Karpas-422 (cell line): ENCODE measurements around the gene ADAP2. TPM values are rescaled to one million over a fixed set of nuclear protein-coding genes. Genes with fewer than 3 reads are reported as not detected.
"Not testable (repeated sequence)": the region's sequence is repeated elsewhere in the genome, so short reads cannot be mapped to it uniquely, and the experiment has no call there.

Experiments
- DNase-seq: peaks from one replicate; pipeline ENCODE4 v3.0.0-alpha.2; 2015
- H2AFZ ChIP-seq: fragments of 200-600 bp; sonication (generic); 2 replicates; pipeline ENCODE4 v1.6.1; 2014; ENCODE audit warnings: antibody characterized with exemption, low read length, mixed read lengths
- H3K27ac ChIP-seq: fragments of 200-600 bp; sonication (generic); 2 replicates; pipeline ENCODE4 v1.5.1; 2014; ENCODE audit warnings: mild to moderate bottlenecking, low read length, moderate library complexity
- H3K27me3 ChIP-seq: fragments of 200-600 bp; sonication (generic); 2 replicates; pipeline ENCODE4 v1.6.1; 2014; ENCODE audit warnings: low read length, mixed read lengths
- H3K36me3 ChIP-seq: fragments of 200-600 bp; sonication (generic); 2 replicates; pipeline ENCODE4 v1.6.1; 2014; ENCODE audit warnings: low read length, mixed read lengths; ENCODE audit not compliant: insufficient read depth
- H3K4me1 ChIP-seq: fragments of 200-600 bp; sonication (generic); 2 replicates; pipeline ENCODE4 v1.6.1; 2014; ENCODE audit warnings: mild to moderate bottlenecking, low read length, mixed read lengths
- H3K4me2 ChIP-seq: fragments of 200-600 bp; sonication (generic); 2 replicates; pipeline ENCODE4 v1.6.1; 2014; ENCODE audit warnings: low read length, low read depth, mild to moderate bottlenecking; ENCODE audit not compliant: poor library complexity, severe bottlenecking
- H3K4me3 ChIP-seq: fragments of 200-600 bp; sonication (generic); 2 replicates; pipeline ENCODE4 v1.5.1; 2014; ENCODE audit warnings: mild to moderate bottlenecking, antibody characterized with exemption, low read length, mixed read lengths
- H3K79me2 ChIP-seq: fragments of 200-600 bp; sonication (generic); 2 replicates; pipeline ENCODE4 v1.6.1; 2014; ENCODE audit warnings: mild to moderate bottlenecking, low read length, mixed read lengths
- H3K9ac ChIP-seq: fragments of 200-600 bp; sonication (generic); 2 replicates; pipeline ENCODE4 v1.6.0; 2014; ENCODE audit warnings: low read length
- H3K9me2 ChIP-seq: fragments of 200-600 bp; sonication (generic), shearing (Covaris generic); replicated peaks from 2 replicates; pipeline ENCODE4 v1.6.0; 2014; ENCODE audit warnings: mild to moderate bottlenecking, low read length, moderate library complexity; ENCODE audit not compliant: insufficient read depth
- H3K9me3 ChIP-seq: fragments of 300-700, 200-600 bp; sonication (generic); 2 replicates; pipeline ENCODE4 v1.6.1; 2014; ENCODE audit warnings: low read length, mixed read lengths
- H4K20me1 ChIP-seq: fragments of 200-600 bp; sonication (generic); 2 replicates; pipeline ENCODE4 v1.6.1; 2014; ENCODE audit warnings: mild to moderate bottlenecking, antibody characterized with exemption, low read length, low read depth; ENCODE audit not compliant: insufficient read depth
- total RNA-seq: library from RNA; depleted of rRNA; stranded (reverse); fragments of >200 nt; shearing (Covaris generic); gene quantifications from 2 replicates; pipeline ENCODE4 v1.2.3, GENCODE V29; 2014; ENCODE audit warnings: low replicate concordance

The ADAP2 gene
- total RNA-seq, 1 experiment from 2014 or later, result 5.0 TPM

DNA sequence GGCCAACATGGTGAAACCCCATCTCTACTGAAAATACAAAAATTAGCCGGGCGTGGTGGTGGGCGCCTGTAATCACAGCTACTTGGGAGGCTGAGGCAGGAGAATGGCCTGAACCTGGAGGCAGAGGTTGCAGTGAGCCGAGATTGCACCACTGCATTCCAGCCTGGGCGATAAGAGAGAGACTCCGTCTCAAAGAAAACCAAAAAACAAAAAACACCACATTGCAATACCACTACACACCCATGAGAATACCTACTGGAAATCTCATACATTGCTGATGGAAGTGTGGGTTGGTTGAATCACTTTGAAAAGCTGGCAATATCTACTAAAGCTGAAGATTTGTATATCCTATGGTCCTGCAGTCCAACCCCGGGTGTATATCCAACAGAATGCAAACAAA, 11.6 kb upstream of the ADAP2 start:
- H3K36me3 ChIP-seq, H4K20me1 ChIP-seq, H3K9ac ChIP-seq, H3K27me3 ChIP-seq, H2AFZ ChIP-seq, H3K4me2 ChIP-seq, H3K9me3 ChIP-seq, H3K27ac ChIP-seq, DNase-seq, H3K9me2 ChIP-seq, H3K4me3 ChIP-seq: not testable (repeated sequence)
- peaks cover 14% of the 10 kb centered on the region for H3K4me1 ChIP-seq
- peaks cover 15% of the 10 kb centered on the region for H3K79me2 ChIP-seq

DNA sequence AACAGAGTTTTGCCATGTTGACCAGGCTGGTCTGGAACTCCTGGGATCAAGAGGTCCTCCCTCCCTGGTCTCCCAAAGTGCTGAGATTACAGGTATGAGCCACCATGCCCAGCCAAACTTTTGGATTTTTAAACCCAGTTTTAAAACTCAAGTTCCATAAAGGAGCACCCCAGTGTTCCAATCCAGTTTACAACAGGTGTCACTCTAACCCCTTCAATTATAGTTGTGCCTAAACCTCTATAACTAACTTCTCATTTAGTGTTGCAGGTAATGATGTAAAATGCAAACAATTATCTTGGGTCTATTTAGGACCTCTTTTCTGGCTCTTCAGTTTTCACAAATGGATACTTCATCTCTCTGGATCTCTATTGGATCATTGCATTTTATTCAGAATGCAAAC, 7.8 kb upstream of the ADAP2 start:
- Histone ChIP-seq H3K9me2 (no peaks in the 10 kb centered on the region), H3K36me3 (no peaks in the 10 kb centered on the region), H3K4me2 (no peak overlapping the region), H3K27me3 (no peaks in the 10 kb centered on the region), H2AFZ (no peak overlapping the region), H3K9ac (no peak overlapping the region), H3K9me3 (no peaks in the 10 kb centered on the region), H4K20me1 (no peaks in the 10 kb centered on the region), H3K27ac (no peak overlapping the region), H3K4me1 (no peaks in the 10 kb centered on the region), H3K79me2 (no peaks in the 10 kb centered on the region), H3K4me3 (no peak overlapping the region)
- DNase-seq, result no peak

DNA sequence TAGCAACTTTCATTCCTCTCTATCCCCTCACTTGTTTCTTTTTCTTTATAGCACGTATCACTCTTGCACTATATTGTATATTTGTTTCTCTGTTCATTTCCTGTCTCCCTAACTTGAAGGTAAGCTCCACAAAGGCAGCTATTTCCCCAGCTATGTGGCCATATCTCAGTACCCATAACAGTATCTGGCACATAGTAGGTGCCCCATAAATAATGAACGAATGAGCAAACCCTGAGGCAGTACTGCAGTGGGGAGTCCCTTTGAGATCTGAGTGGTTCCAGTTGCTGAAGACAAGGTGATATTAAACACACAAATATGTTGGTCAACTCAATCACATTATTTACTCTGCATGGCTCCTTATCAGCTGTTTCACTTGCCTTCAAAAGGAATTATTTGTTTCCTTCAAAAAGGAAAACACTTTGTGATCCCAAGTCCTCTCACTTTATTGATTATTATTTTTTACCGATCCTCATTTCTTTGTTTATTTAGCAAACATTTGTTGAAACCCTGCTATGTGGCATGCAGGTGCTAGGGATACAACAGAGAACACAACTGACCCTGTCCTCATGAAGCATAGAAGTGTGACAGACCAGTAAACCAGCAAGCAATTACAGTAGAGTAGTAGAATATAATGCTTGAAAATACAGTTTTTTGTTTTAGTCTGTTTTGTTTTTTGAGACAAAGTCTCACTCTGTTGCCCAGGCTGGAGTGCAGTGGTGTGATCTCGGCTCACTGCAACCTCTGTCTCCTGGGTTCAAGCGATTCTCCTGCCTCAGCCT, 5.7 kb upstream of the ADAP2 start:
- no peak overlapping the region for H3K4me2 ChIP-seq
- H2AFZ ChIP-seq, result no peak overlapping the region
- H3K9me3 ChIP-seq, result no peaks in the 10 kb centered on the region
- no peak overlapping the region for H3K27ac ChIP-seq
- no peaks in the 10 kb centered on the region for H4K20me1 ChIP-seq
- H3K36me3 ChIP-seq, result no peaks in the 10 kb centered on the region
- no peak for DNase-seq
- H3K4me1 ChIP-seq, result peaks cover 1% of the 10 kb centered on the region
- no peaks in the 10 kb centered on the region for H3K27me3 ChIP-seq
- no peak overlapping the region for H3K4me3 ChIP-seq
- H3K79me2 ChIP-seq, result no peaks in the 10 kb centered on the region
- H3K9ac ChIP-seq, result no peak overlapping the region
- H3K9me2 ChIP-seq, result no peaks in the 10 kb centered on the region

DNA sequence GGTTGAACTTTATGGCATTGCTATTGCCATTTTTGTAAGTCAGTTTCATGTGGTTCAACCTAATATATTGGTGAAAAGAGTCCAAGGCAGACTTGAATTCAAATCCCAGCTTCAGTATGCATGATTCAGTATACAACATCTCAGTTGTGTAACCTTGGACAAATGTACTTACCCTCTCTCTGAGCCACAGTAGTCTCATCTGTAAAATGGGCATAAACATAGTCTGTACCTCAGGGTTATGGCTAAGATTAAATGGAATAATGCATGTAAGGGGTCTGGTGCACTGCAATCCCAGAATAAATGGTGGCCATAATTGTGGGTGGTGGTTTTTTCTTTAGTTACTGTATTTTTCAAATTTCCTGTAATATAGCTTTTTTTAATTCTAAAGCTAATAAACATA, 4.7 kb upstream of the ADAP2 start:
- H3K4me2 ChIP-seq, result no peak overlapping the region
- no peaks in the 10 kb centered on the region for H3K79me2 ChIP-seq
- H4K20me1 ChIP-seq, result no peaks in the 10 kb centered on the region
- no peak for DNase-seq
- H3K4me3 ChIP-seq, result no peak overlapping the region
- no peaks in the 10 kb centered on the region for H3K27me3 ChIP-seq
- no peak overlapping the region for H3K27ac ChIP-seq
- no peaks in the 10 kb centered on the region for H3K9me3 ChIP-seq
- H3K9me2 ChIP-seq, result no peaks in the 10 kb centered on the region
- no peak overlapping the region for H3K9ac ChIP-seq
- H3K4me1 ChIP-seq, result peaks cover 12% of the 10 kb centered on the region
- H3K36me3 ChIP-seq, result no peaks in the 10 kb centered on the region
- no peak overlapping the region for H2AFZ ChIP-seq

DNA sequence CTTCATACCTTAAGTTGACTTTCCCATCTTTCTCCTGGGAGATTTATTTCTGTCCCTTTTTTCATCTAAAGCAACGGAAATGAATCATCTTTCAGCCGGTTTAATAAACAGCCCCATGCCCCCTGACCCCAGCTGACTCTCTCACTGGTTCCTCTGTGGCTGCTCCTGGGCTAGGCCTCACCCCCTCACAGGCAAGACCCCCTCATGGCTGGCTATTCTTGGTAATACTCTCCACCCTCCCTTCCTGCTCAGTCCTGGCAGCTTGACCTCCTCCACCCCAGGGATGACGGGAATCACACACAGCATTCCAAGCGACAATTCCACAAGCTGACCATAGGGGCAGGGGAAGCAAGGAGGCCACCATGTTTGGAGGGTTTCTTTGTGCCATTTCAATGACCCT, 1.5 kb upstream of the ADAP2 start:
- Histone ChIP-seq H3K36me3 (no peaks in the 10 kb centered on the region), H3K4me3 (no peak overlapping the region), H3K9me2 (no peaks in the 10 kb centered on the region), H3K9ac (no peak overlapping the region), H3K4me1 (peaks cover 18% of the 10 kb centered on the region), H2AFZ (no peak overlapping the region), H3K9me3 (no peaks in the 10 kb centered on the region), H3K27ac (no peak overlapping the region), H3K4me2 (no peak overlapping the region), H3K79me2 (no peaks in the 10 kb centered on the region), H3K27me3 (no peaks in the 10 kb centered on the region), H4K20me1 (no peaks in the 10 kb centered on the region)
- no peak for DNase-seq

DNA sequence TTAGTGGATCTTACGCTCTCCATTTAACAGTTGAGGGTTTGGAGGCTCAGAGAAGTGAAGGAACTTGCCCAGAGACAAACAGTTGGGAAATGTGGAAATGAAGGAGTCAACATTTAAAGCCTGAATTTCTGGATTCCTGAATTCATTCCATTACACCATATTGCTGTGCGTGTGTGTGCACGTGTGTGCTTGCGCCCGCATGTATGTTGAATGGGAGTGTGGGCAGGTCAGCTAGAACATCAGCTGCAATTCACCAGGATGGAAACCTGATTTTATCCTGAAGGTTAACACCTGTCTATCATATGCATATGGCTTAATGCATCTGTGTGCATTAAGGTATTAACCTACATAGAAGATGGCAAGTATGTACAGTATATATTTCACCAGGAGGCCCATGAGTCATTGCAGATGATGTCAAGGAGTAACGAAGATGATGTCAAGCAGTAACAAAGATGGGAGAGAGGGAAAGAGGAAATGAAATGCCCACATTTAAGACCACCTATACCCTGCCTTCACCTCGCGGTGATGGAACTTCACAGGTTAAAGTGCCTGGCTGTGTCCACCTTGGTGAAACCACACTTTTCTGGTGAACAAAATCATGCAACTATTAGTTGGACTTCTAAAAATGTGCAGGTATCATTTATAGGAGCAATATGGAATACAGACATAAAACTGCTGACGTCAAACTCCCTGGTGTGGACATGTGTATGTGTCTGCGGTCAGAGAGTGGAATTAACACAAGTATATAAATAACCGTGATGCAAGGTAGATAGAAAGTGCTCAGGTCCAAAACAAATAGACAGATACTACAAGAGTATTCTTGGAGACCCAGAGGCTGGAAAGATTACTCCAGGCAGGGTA, 832 bp upstream of the ADAP2 start:
- Histone ChIP-seq H3K9me3 (no peaks in the 10 kb centered on the region), H3K4me1 (peaks cover 18% of the 10 kb centered on the region), H3K4me2 (peak overlapping the region; percentile 72), H3K36me3 (no peaks in the 10 kb centered on the region), H3K27ac (no peak overlapping the region), H4K20me1 (no peaks in the 10 kb centered on the region), H3K79me2 (no peaks in the 10 kb centered on the region), H3K4me3 (peak overlapping the region; percentile 64), H3K9me2 (no peaks in the 10 kb centered on the region), H3K9ac (peak overlapping the region; percentile 64; the same call in 1 of the 2 replicates), H3K27me3 (no peaks in the 10 kb centered on the region), H2AFZ (peak overlapping the region; percentile 62; the same call in 1 of the 2 replicates)
- DNase-seq, result no peak

DNA sequence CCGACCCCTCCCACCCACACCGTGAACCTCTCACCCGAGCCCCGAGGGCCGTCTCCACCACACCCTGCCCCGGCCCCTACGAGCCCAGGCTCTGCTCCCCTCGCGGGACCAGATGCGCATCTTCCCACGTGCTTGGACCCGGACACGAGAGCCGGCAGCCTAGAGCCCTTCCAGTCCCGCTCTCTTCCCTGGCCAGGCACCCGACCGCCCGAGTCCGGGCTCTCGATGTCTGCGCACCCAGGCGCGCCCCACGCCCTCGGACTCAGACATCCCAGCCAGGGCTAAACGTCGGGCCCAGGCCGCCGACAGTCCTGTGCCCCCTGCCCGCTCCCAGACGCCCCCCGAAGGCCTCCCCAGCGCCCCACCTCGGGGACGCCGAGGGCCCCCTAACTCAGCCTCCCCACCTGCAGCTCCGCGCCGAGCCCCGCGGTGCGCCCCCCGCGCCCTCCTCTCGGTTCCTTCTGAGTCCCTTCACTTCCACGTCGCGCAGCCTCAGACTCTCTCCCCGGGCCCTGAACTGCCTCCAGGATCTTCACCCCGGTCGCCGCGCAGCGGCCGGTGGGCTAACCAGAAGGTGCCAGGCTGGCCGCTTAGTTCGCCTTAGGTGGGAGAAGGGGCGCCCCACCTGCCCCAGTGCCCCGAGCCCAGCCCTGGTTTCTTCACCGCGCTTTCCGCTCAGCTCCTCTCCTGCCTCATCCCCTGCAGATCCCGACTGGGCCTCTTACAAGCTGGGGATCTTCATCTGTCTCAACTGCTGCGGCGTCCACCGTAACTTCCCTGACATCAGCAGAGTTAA, 688 bp downstream of the ADAP2 start:
- Histone ChIP-seq H3K4me3 (peak overlapping the region; percentile 64), H3K36me3 (no peaks in the 10 kb centered on the region), H3K9me3 (no peaks in the 10 kb centered on the region), H3K9me2 (no peaks in the 10 kb centered on the region), H2AFZ (peak overlapping the region; percentile 62), H3K4me1 (peaks cover 18% of the 10 kb centered on the region), H3K4me2 (peak overlapping the region; percentile 72), H3K27ac (no peak overlapping the region), H3K9ac (peak overlapping the region; percentile 64), H3K27me3 (no peaks in the 10 kb centered on the region), H3K79me2 (no peaks in the 10 kb centered on the region), H4K20me1 (no peaks in the 10 kb centered on the region)
- DNase-seq, result peak; percentile 57

DNA sequence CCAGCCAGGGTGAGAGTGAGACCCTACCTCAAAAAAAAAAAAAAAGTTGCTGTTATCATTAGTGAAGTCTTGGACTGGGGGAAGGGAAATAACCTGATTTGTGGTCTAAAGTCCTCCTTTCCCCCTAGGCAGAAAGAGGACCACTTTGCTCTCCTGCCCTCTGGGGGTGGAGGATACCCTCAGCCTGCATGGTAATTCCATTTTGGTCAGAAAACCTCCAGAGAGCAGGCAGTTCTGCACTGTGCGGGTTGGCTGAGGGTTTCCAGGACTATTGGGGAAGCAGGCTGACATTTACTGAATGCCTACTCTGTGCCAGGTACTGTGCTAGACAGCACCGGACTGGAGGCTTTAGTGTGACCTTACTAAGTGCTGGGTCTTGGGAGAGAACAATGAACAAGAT, 2.6 kb downstream of the ADAP2 start:
- no peak overlapping the region for H3K27ac ChIP-seq
- H3K36me3 ChIP-seq, result no peaks in the 10 kb centered on the region
- H3K4me3 ChIP-seq, result no peak overlapping the region
- no peak for DNase-seq
- H3K9me2 ChIP-seq, result no peaks in the 10 kb centered on the region
- H3K27me3 ChIP-seq, result no peaks in the 10 kb centered on the region
- H2AFZ ChIP-seq, result no peak overlapping the region
- H4K20me1 ChIP-seq, result no peaks in the 10 kb centered on the region
- H3K4me2 ChIP-seq, result no peak overlapping the region
- H3K79me2 ChIP-seq, result no peaks in the 10 kb centered on the region
- H3K9me3 ChIP-seq, result no peaks in the 10 kb centered on the region
- no peak overlapping the region for H3K9ac ChIP-seq
- peaks cover 18% of the 10 kb centered on the region for H3K4me1 ChIP-seq
